Stimulated activated naive CD8-positive, alpha-beta T cell treated with anti-CD3 and anti-CD28 coated beads, Interleukin-15, amount 100 ng/mL, for 72 hours (primary cell): Measurements from ENCODE around the gene TSC22D4.

Experiments used
- ATAC-seq: fragments of 150-1000 bp; cut with Tn5 transposase; 2 replicates; pipeline ENCODE4 v1.10.0; 2021; ENCODE audit warnings: mild to moderate bottlenecking, moderate library complexity
- DNase-seq, 2 donors: peaks; one replicate each; pipeline ENCODE4 v3.0.0; 2021 to 2022
- H3K27ac Mint-ChIP-seq, 2 donors: one replicate each; pipeline ENCODE4 v1.8.0; 2022; ENCODE audit warnings: mild to moderate bottlenecking in 2 of 2, mixed read lengths in 2 of 2, moderate library complexity in 2 of 2
- H3K27me3 Mint-ChIP-seq: one replicate; pipeline ENCODE4 v1.8.0; 2022; ENCODE audit warnings: mixed read lengths
- H3K4me1 Mint-ChIP-seq: one replicate; pipeline ENCODE4 v1.8.0; 2022; ENCODE audit warnings: mild to moderate bottlenecking, mixed read lengths
- H3K4me3 Mint-ChIP-seq, 2 donors: one replicate each; pipeline ENCODE4 v1.8.0; 2022; ENCODE audit warnings: mild to moderate bottlenecking in 2 of 2, mixed read lengths in 2 of 2, moderate library complexity in 1 of 2
- H3K9me3 Mint-ChIP-seq, 2 donors: one replicate each; pipeline ENCODE4 v1.8.0; 2022; ENCODE audit warnings: mixed read lengths in 2 of 2

Gene TSC22D4

GRCh38 chr7:100484673-100485045 is 5.6 kb upstream of the TSC22D4 start:
- peak overlapping the region in 1 of 2 donors; percentile 2 for H3K4me3 Mint-ChIP-seq

DNA sequence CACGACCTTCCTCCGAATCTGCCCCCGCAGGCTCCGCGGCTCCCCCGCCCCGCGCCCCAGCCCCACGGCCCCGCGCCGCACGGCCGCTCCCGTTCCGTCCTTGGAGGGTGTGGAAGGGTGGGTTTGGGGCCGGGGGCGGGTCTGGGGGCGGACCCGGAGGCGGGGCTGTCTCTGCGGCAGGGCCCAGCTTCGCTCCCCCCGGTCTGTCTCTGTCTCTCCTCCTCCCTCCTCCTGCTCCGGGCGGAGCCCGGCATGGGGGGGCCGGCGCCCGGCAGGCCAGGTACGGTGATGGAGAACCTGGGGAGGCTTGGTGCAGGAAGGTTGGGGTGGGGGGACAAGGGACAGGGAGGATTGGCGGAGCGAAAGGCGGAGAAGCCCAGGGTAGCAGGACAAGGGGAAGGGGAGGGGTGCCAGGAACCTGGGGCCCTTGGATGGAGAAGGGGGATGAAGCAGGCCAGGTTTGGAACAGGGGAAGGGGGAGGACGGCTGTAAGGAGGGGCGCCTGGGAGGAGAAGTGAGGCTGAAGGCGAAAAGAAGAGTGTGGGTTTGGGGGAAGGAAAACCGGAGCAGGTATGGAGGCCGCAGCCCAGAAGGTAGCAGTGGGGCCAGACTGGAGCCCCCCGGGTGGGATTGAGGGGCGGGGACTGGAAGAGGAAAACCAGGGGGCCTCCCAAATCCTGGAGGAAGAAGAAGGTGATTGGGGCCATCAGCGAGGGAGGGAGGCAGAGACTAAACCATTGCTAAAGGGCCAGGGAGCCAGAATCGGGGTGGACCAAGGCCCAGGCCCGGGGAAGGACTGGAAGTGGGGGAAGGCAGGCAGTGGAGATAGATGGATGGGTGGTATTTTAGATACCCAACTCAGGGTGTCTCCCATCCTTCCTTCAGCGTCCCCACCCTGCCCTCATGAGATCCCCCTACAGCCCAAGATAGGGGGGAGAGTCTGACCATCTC is 5.0 kb upstream of the TSC22D4 start, which contains the start of gene NYAP1:
TSS of gene NYAP1 (plus strand) at position 206 of the 951 bp plus-strand sequence. CDS start 1,385 bp downstream, outside the sequence.
- peak within 1 kb of the TSS; percentile 88 to 95 for H3K4me3 Mint-ChIP-seq
- ATAC-seq: peak; percentile 12
- no peaks in the 10 kb centered on the region for H3K9me3 Mint-ChIP-seq
- no peaks in the 10 kb centered on the region for H3K27me3 Mint-ChIP-seq
- no peak for DNase-seq
- peak within 1 kb of the TSS; percentile 72 to 88 for H3K27ac Mint-ChIP-seq
- peaks cover 15% of the 10 kb centered on the region for H3K4me1 Mint-ChIP-seq

More at GRCh38 chr7:100484673-100485045, 5.6 kb upstream of the TSC22D4 start:
- no peaks in the 10 kb centered on the region for H3K9me3 Mint-ChIP-seq
- H3K27ac Mint-ChIP-seq: no peak overlapping the region
- H3K27me3 Mint-ChIP-seq: no peaks in the 10 kb centered on the region
- peaks cover 17% of the 10 kb centered on the region for H3K4me1 Mint-ChIP-seq
- DNase-seq: no peak
- no peak for ATAC-seq

DNA sequence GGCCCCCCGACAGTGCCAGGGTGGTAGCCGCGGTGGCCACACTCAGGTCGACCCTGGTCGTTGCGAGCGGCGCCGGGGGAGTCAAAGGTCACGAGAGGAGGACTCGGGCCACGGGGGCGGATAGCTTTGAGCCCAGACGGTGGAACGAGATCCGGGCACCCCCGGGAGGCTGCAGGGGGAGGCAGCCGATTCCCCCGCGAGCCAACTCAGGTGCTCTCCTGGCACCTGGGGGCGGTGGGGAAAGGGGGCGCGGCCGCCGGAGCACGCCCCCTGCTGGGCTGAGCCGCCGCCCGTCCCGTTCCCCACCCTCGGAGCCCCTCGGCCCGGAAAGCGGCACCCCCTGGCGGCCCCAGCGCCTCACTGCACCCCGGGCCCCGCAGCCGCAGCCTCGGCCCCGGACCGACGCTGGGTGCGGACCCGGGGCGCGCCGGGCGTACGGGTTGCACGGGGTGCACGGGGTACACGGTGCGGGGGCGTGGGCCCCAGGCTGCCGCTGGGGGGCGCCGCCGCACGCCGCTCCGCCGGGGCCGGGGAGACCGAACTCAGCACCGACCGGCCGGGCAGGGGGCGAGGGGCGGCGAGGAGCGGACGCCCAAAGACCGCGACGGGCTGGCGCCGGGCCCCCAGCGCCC is 4.2 kb upstream of the TSC22D4 start:
- peaks cover 15% of the 10 kb centered on the region for H3K4me1 Mint-ChIP-seq
- DNase-seq: peak; percentile 84 to 93
- ATAC-seq: peak; percentile 71
- H3K27ac Mint-ChIP-seq: peak overlapping the region in 1 of 2 donors; percentile 72
- no peaks in the 10 kb centered on the region for H3K9me3 Mint-ChIP-seq
- H3K27me3 Mint-ChIP-seq: no peaks in the 10 kb centered on the region
- H3K4me3 Mint-ChIP-seq: peak overlapping the region; percentile 88 to 95

DNA sequence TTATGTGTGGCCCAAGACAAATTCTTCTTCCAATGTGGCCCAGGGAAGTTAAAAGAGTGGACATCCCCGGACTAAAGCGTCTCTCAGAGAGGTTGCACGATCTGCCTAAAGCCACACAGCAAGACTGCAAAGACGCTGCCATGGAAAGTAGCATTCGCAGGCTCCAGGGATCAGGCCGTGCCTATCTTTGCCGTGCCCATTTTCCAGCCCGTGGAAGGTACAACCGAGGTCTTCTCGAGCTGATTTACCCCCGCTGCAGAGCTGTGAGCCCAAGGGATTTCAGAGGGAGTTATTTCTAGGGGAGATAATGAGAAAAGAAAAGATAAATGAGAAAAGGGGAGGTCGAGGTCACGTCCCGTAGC is 3.7 kb upstream of the TSC22D4 start:
- Mint-ChIP-seq H3K4me3 (peak overlapping the region; percentile 88 to 95), H3K27ac (peak overlapping the region; percentile 72 to 88)
- no peak for DNase-seq

GRCh38 chr7:100481466-100481865 is 2.5 kb upstream of the TSC22D4 start:
- Mint-ChIP-seq H3K27ac (no peak overlapping the region), H3K4me3 (no peak overlapping the region), H3K27me3 (no peaks in the 10 kb centered on the region), H3K4me1 (peaks cover 22% of the 10 kb centered on the region), H3K9me3 (no peaks in the 10 kb centered on the region)
- ATAC-seq (no peak), DNase-seq (no peak)

More for the DNA sequence above, 3.7 kb upstream of the TSC22D4 start:
- no peaks in the 10 kb centered on the region for H3K27me3 Mint-ChIP-seq
- peaks cover 15% of the 10 kb centered on the region for H3K4me1 Mint-ChIP-seq
- H3K9me3 Mint-ChIP-seq: no peaks in the 10 kb centered on the region
- ATAC-seq: no peak

- Mint-ChIP-seq H3K4me3 (peak overlapping the region; percentile 91 to 97), H3K27me3 (no peaks in the 10 kb centered on the region), H3K4me1 (peaks cover 57% of the 10 kb centered on the region), H3K9me3 (no peaks in the 10 kb centered on the region), H3K27ac (peak overlapping the region in 1 of 2 donors; percentile 91)
- ATAC-seq: no peak
- peak in 1 of 2 donors; percentile 38 for DNase-seq
Measured at GRCh38 chr7:100477871-100478267, 1.1 kb downstream of the TSC22D4 start.

- ATAC-seq (peak; percentile 17), DNase-seq (peak; percentile 59 to 69)
- H3K4me3 Mint-ChIP-seq: peak overlapping the region; percentile 91 to 97
- H3K27me3 Mint-ChIP-seq: no peaks in the 10 kb centered on the region
- H3K27ac Mint-ChIP-seq: peak overlapping the region; percentile 86 to 93
- peaks cover 57% of the 10 kb centered on the region for H3K4me1 Mint-ChIP-seq
- H3K9me3 Mint-ChIP-seq: no peaks in the 10 kb centered on the region
Measured at GRCh38 chr7:100476903-100477870, 1.8 kb downstream of the TSC22D4 start.

GRCh38 chr7:100476101-100476780 is 2.8 kb downstream of the TSC22D4 start:
- Mint-ChIP-seq H3K9me3 (no peaks in the 10 kb centered on the region), H3K27me3 (no peaks in the 10 kb centered on the region), H3K4me3 (peak overlapping the region; percentile 91 to 97), H3K4me1 (peaks cover 63% of the 10 kb centered on the region), H3K27ac (peak overlapping the region; percentile 96 to 97)
- DNase-seq (no peak), ATAC-seq (no peak)

DNA sequence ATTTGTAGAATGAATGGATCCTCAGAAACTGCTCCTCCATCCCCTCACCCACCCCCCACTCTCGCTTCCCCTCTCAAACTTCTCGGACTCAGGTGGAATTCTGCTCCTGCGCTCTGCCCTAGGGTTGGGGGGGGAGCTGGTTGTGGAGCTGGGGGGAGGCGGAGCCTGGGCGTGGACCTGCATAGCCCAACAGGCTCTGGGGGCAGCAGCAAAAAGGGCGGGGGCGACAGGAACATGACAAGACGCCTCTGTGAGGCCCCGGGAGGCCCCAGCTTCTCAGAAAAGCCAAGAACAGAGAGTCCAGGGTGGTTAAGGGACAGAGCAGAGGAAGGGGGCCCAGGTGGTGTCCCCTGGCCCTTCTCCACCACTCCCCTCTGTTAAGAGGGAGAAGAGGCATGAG is 3.5 kb downstream of the TSC22D4 start:
- peak overlapping the region; percentile 91 to 97 for H3K4me3 Mint-ChIP-seq
- H3K9me3 Mint-ChIP-seq: no peaks in the 10 kb centered on the region
- H3K4me1 Mint-ChIP-seq: peaks cover 68% of the 10 kb centered on the region
- no peak for DNase-seq
- ATAC-seq: no peak
- H3K27ac Mint-ChIP-seq: peak overlapping the region; percentile 96 to 97
- H3K27me3 Mint-ChIP-seq: no peaks in the 10 kb centered on the region

GRCh38 chr7:100472854-100473499 is 6.0 kb downstream of the TSC22D4 start:
- DNase-seq: no peak
- ATAC-seq: no peak
- Mint-ChIP-seq H3K9me3 (no peaks in the 10 kb centered on the region), H3K27ac (peak overlapping the region in 1 of 2 donors; percentile 58), H3K4me1 (peaks cover 79% of the 10 kb centered on the region), H3K4me3 (peak overlapping the region; percentile 53 to 69), H3K27me3 (no peaks in the 10 kb centered on the region)

DNA sequence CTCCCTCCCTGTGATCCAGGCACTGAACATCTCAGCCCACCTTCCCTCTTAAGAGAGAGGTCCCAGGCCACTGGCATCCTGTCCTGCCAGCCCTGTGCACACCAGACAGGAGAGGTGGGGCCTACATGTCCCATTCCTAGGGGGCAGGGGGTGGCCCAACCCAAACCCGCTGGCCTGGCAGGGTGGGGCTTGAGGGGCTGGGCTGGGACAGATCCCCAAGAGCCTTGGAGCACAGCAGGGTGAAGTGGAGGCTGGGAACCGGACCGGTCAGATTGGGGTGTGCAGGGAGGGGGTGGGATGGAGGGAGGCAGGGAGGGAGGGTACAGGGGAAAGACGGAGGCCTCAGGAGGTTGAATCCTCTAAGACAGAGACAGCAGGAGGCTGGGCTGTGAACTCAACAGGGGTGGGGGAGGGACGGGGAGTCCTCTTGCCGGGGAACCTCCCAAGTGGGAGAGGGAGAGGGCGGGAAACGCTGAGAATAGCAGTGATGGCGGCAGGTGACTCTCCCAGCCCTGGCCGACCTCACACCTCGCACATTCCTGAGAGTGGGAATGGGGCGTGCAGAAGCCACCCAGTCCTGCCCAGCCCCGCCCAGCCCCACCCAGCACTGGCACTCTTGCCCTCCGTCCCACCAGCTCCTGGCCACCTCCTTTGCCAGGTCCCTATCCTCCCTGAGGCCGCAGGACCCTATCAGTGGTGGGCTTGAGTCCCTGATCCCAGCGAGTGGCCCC is 6.7 kb downstream of the TSC22D4 start:
- H3K9me3 Mint-ChIP-seq: no peaks in the 10 kb centered on the region
- H3K4me1 Mint-ChIP-seq: peaks cover 82% of the 10 kb centered on the region
- DNase-seq (no peak), ATAC-seq (no peak)
- H3K4me3 Mint-ChIP-seq: peak overlapping the region in 1 of 2 donors; percentile 53
- H3K27ac Mint-ChIP-seq: no peak overlapping the region
- no peaks in the 10 kb centered on the region for H3K27me3 Mint-ChIP-seq

- Mint-ChIP-seq H3K27me3 (no peaks in the 10 kb centered on the region), H3K27ac (no peak overlapping the region), H3K9me3 (no peaks in the 10 kb centered on the region), H3K4me3 (no peak overlapping the region), H3K4me1 (peaks cover 81% of the 10 kb centered on the region)
- ATAC-seq (no peak), DNase-seq (no peak)
Measured at GRCh38 chr7:100471021-100471420, 8.0 kb downstream of the TSC22D4 start.

GRCh38 chr7:100469227-100470044 is 9.6 kb downstream of the TSC22D4 start:
- Mint-ChIP-seq H3K27me3 (no peaks in the 10 kb centered on the region), H3K4me1 (peaks cover 65% of the 10 kb centered on the region), H3K4me3 (no peak overlapping the region), H3K9me3 (no peaks in the 10 kb centered on the region), H3K27ac (peak overlapping the region in 1 of 2 donors; percentile 94)
- DNase-seq (peak; percentile 73 to 75), ATAC-seq (peak; percentile 80)
